HCT116 (cell line): Measurements from ENCODE around the gene TEAD1. TPM values are rescaled to one million over a fixed set of nuclear protein-coding genes. Genes with fewer than 3 reads are reported as not detected.

ENCODE experiments used
- ATAC-seq: fragments of 200-7000 bp; cut with Tn5 transposase; 2 replicates; pipeline ENCODE4 v1.9.1; 2020; ENCODE audit warnings: mild to moderate bottlenecking, moderate library complexity
- BruUV-seq: library from RNA; stranded (reverse); fragments of 400-500 nt; replicated peaks from 2 replicates; lab custom pipeline; 2021; lab: Mats Ljungman, UMichigan
- CTCF ChIA-PET: fragments of 300-600 bp; sonication (Branson Sonifier 250); formaldehyde crosslinking; loops from one replicate; lab custom pipeline; 2021; ENCODE audit warnings: antibody characterized with exemption; lab: Charles Lee
- POLR2A ChIA-PET: fragments of 300-600, 350-600 bp; sonication (Branson Sonifier 250); formaldehyde crosslinking; loops from one replicate; lab custom pipeline; 2021; ENCODE audit warnings: antibody characterized with exemption; lab: Charles Lee
- RAD21 ChIA-PET, 2 experiments: fragments of 300-600 bp; sonication (Branson Sonifier 250); formaldehyde crosslinking; loops; one replicate each; lab custom pipeline; 2023; ENCODE audit warnings: low total read pairs in 2 of 2; ENCODE audit not compliant: uncharacterized antibody in 2 of 2, unreplicated experiment in 2 of 2, low non-redundant PET in 1 of 2; lab: Charles Lee
- DNase-seq: peaks from one replicate; pipeline ENCODE4 v3.0.0-alpha.2; 2010; ENCODE audit warnings: low read depth, low spot score
- H2AFZ ChIP-seq: fragments of 200-600 bp; shearing (Covaris generic), sonication (generic); 2 replicates; pipeline ENCODE4 v1.6.1; 2017; ENCODE audit warnings: low read depth, mixed run types, mixed read lengths, antibody characterized with exemption, low read length; ENCODE audit not compliant: poor library complexity, severe bottlenecking
- H3K27ac ChIP-seq: 2 replicates; pipeline ENCODE4 v1.5.1; 2012; ENCODE audit warnings: low read depth, low read length
- H3K27me3 ChIP-seq: fragments of 200-600 bp; sonication (generic); 2 replicates; pipeline ENCODE4 v1.6.1; 2016; ENCODE audit warnings: mixed run types, low read length, mixed read lengths; ENCODE audit not compliant: insufficient read depth
- H3K36me3 ChIP-seq, 2 experiments: fragments of 200-500 bp in 1 of 2; fragments of 200-600 bp in 1 of 2; sonication (Bioruptor generic) in 1 of 2; sonication (generic) in 1 of 2; 2 replicates each; pipeline versions ENCODE4 v1.5.1 to v1.6.1; 2014 to 2016; ENCODE audit warnings: low read length in 2 of 2, inconsistent platforms in 1 of 2, mixed read lengths in 1 of 2, mixed run types in 1 of 2; ENCODE audit not compliant: insufficient read depth in 2 of 2, control insufficient read depth in 1 of 2
- H3K4me1 ChIP-seq, 2 experiments: fragments of 200-600 bp in 1 of 2; sonication (generic) in 1 of 2; 2 replicates each; pipeline versions ENCODE4 v1.5.1 to v1.6.1; 2012 to 2017; ENCODE audit warnings: low read length in 2 of 2, inconsistent platforms in 1 of 2, mild to moderate bottlenecking in 1 of 2, mixed read lengths in 1 of 2, mixed run types in 1 of 2, moderate library complexity in 1 of 2; ENCODE audit not compliant: insufficient read depth in 2 of 2, control insufficient read depth in 1 of 2
- H3K4me2 ChIP-seq: fragments of 200-600 bp; sonication (generic); 2 replicates; pipeline ENCODE4 v1.6.1; 2017; ENCODE audit warnings: mixed run types, low read length, mixed read lengths
- H3K4me3 ChIP-seq, 2 experiments: fragments of 200-600 bp in 1 of 2; sonication (generic) in 1 of 2; replicated peaks in 1 of 2; 2 replicates each; pipeline ENCODE4 v1.5.1; 2011 to 2016; ENCODE audit warnings: low read length in 2 of 2, control low read depth in 1 of 2, low read depth in 1 of 2, mild to moderate bottlenecking in 1 of 2, mixed read lengths in 1 of 2, mixed run types in 1 of 2
- H3K79me2 ChIP-seq: fragments of 200-600 bp; sonication (generic); 2 replicates; pipeline ENCODE4 v1.6.1; 2017; ENCODE audit warnings: mild to moderate bottlenecking, mixed run types, low read length, moderate library complexity, mixed read lengths; ENCODE audit not compliant: insufficient read depth
- H3K9ac ChIP-seq: fragments of 200-600 bp; sonication (generic); 2 replicates; pipeline ENCODE4 v1.6.1; 2016; ENCODE audit warnings: low read length, mixed read lengths
- H3K9me2 ChIP-seq: fragments of 200-600 bp; sonication (generic), shearing (Covaris generic); 2 replicates; pipeline ENCODE4 v1.6.1; 2017; ENCODE audit warnings: mixed run types, mild to moderate bottlenecking, moderate library complexity; ENCODE audit not compliant: insufficient read depth
- H3K9me3 ChIP-seq, 2 experiments: fragments of 200-500 bp in 1 of 2; fragments of 200-600 bp in 1 of 2; sonication (Bioruptor generic) in 1 of 2; sonication (generic) in 1 of 2; 2 replicates each; pipeline ENCODE4 v1.6.1; 2014 to 2017; ENCODE audit warnings: low read length in 2 of 2, mixed read lengths in 2 of 2, inconsistent platforms in 1 of 2, low read depth in 1 of 2, mild to moderate bottlenecking in 1 of 2, mixed run types in 1 of 2, moderate library complexity in 1 of 2; ENCODE audit not compliant: control insufficient read depth in 1 of 2, insufficient read depth in 1 of 2
- H4K20me1 ChIP-seq: fragments of 200-600 bp; sonication (generic), shearing (Covaris generic); 2 replicates; pipeline ENCODE4 v1.6.1; 2017; ENCODE audit warnings: mixed run types, mild to moderate bottlenecking, moderate library complexity; ENCODE audit not compliant: insufficient read depth
- CBX3 ChIP-seq: IDR thresholded peaks from 2 replicates; pipeline ENCODE4 v1.6.1; 2012; ENCODE audit warnings: low read depth
- CEBPB ChIP-seq: IDR thresholded peaks from 2 replicates; pipeline ENCODE4 v1.6.1; 2012; ENCODE audit warnings: low read depth
- EGR1 ChIP-seq: IDR thresholded peaks from 2 replicates; pipeline ENCODE4 v1.6.1; 2012; ENCODE audit warnings: low read depth
- ELF1 ChIP-seq: IDR thresholded peaks from 2 replicates; pipeline ENCODE4 v1.6.1; 2012; ENCODE audit warnings: low read depth, borderline replicate concordance
- EZH2phosphoT487 ChIP-seq: fragments of 200-600 bp; IDR thresholded peaks from 2 replicates; pipeline ENCODE4 v1.6.1; 2018; ENCODE audit warnings: antibody characterized with exemption, borderline replicate concordance
- FOSL1 ChIP-seq: IDR thresholded peaks from 2 replicates; pipeline ENCODE4 v1.6.1; 2012; ENCODE audit warnings: low read depth
- JUND ChIP-seq: IDR thresholded peaks from 2 replicates; pipeline ENCODE4 v1.6.1; 2012
- POLR2A ChIP-seq: IDR thresholded peaks from 2 replicates; pipeline ENCODE4 v1.7.0; 2011; ENCODE audit warnings: borderline replicate concordance; ENCODE audit not compliant: insufficient read depth, insufficient read length; ENCODE audit errors: extremely low read depth
- POLR2AphosphoS5 ChIP-seq: IDR thresholded peaks from 2 replicates; pipeline ENCODE4 v1.6.1; 2011; ENCODE audit warnings: mild to moderate bottlenecking, low read depth, low read length, moderate library complexity
- RAD21 ChIP-seq: IDR thresholded peaks from 2 replicates; pipeline ENCODE4 v1.6.1; 2012; ENCODE audit warnings: low read depth, mild to moderate bottlenecking
- SIN3A ChIP-seq: IDR thresholded peaks from 2 replicates; pipeline ENCODE4 v1.6.1; 2012; ENCODE audit warnings: low read depth
- SP1 ChIP-seq: IDR thresholded peaks from 2 replicates; pipeline ENCODE4 v1.6.1; 2012; ENCODE audit warnings: low read depth
- SRF ChIP-seq: IDR thresholded peaks from 2 replicates; pipeline ENCODE4 v1.6.1; 2012; ENCODE audit warnings: low read depth
- TCF7L2 ChIP-seq: IDR thresholded peaks from 2 replicates; pipeline ENCODE4 v1.7.0; 2011; ENCODE audit warnings: borderline replicate concordance, inconsistent platforms; ENCODE audit not compliant: insufficient read depth, insufficient read length; ENCODE audit errors: extremely low read depth
- YY1 ChIP-seq: IDR thresholded peaks from 2 replicates; pipeline ENCODE4 v1.6.1; 2011; ENCODE audit warnings: low read length, low read depth, moderate library complexity, mild to moderate bottlenecking; ENCODE audit not compliant: insufficient replicate concordance; ENCODE audit errors: extremely low read depth
- ZFX ChIP-seq: fragments of 450-650 bp; IDR thresholded peaks from 2 replicates; pipeline ENCODE4 v1.6.1; 2017
- ZNF274 ChIP-seq: fragments of 200-500 bp; sonication (Bioruptor generic); IDR thresholded peaks from 2 replicates; pipeline ENCODE4 v1.6.1; 2014; ENCODE audit warnings: mild to moderate bottlenecking, low read depth, low read length, inconsistent platforms
- intact Hi-C: fragments of 100-400 bp; cut with micrococcal nuclease; formaldehyde crosslinking; loops from 2 replicates; pipeline ENCODE4 v1.10.0; 2022
- total RNA-seq: library from RNA; stranded (reverse); gene quantifications from one replicate; pipeline ENCODE4 v1.2.1, GENCODE V29; 2021; ENCODE audit not compliant: unreplicated experiment
- TF ChIP-seq, protein P1 (sequence below), 3 experiments: fragments of 200-600 bp in 1 of 3; sonication (generic) in 1 of 3; IDR thresholded peaks in 2 of 3; conservative IDR thresholded peaks in 1 of 3; 2 replicates each; pipeline ENCODE4 v1.5.1; 2012 to 2017; ENCODE audit warnings: low read depth in 2 of 3, low read length in 2 of 3, antibody characterized with exemption in 1 of 3, borderline replicate concordance in 1 of 3, control low read depth in 1 of 3, mild to moderate bottlenecking in 1 of 3, mixed read lengths in 1 of 3, mixed run types in 1 of 3, moderate library complexity in 1 of 3; ENCODE audit not compliant: insufficient read depth in 1 of 3
- TF ChIP-seq, protein P2 (sequence below): IDR thresholded peaks from 2 replicates; pipeline ENCODE4 v1.6.1; 2011; ENCODE audit warnings: mild to moderate bottlenecking, low read length, moderate library complexity; ENCODE audit not compliant: insufficient replicate concordance; ENCODE audit errors: extremely low read depth
- TF ChIP-seq, protein P3 (sequence below): IDR thresholded peaks from 2 replicates; pipeline ENCODE4 v1.6.1; 2012

TEAD1 gene
- total RNA-seq, 1 experiment from 2014 or later, result 103 TPM

DNA sequence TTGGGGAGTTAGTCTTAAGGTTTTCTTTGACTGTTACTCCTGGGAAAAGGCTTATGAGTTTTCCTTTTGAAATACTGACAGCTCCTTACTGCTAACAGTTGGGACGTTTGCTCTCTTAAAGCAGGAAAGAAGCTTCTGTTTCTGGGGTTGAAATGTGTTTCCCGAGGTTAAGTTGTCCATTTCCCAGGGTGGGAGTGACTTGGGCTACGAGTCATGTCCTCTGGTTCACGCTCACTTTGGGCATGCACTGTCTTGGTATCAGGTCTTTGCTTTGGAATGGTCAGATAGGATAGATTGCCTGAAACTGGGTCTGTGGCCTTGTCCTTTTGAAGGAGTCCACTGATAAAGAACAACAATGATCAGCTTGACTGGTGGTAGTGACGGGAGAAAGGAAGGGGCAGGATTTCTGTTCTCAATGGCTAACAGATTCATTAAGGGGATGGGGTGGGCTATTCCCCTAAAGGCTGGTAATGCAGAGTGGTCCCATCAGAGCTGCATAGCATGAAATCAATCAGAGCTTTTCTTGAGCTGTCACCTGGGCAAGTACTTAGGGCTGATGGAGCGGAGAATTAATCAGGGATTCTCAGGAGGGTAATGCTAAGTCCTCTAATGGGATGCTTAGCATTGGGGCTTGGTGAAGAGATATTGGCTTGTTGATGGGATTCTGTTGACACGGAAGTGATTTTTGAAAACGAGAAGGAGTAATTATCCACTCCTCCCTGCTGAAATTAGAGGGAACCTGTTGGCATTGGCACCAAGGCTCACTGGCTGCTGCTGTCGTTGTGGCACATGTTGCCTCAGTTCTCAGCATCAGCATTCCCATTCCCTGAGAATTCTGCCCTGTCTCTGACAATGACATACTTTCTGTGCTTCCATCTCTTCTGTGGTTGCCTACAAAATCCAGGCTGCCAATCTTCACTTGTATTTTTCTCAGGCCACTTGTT lies 81.6 kb downstream of the TEAD1 start (continued):
- TF ChIP-seq POLR2AphosphoS5, result no peak

DNA sequence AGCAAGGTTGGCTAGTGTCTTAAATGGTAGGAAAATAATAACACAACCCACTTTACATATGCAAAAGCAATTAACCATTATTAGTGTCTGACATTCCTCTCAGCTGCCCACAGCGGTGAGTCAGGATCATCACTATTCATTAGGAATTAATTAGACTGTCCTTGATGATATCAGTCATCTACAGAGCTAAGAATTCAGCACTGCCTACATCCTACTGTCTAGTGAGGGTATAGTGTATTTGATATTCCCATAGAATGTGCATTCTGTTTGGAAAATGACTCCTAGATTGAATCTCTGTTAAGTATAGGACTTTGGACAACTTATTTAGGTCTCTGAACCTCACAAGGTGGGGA lies 82.2 kb downstream of the TEAD1 start:
- no peak for ATAC-seq
- peaks cover 80% of the 10 kb centered on the region for H3K79me2 ChIP-seq

More for the DNA sequence above, 82.2 kb downstream of the TEAD1 start:
- Histone ChIP-seq H4K20me1 (peaks cover 7% of the 10 kb centered on the region; the same call in 1 of the 2 replicates), H3K4me1 (peaks cover 46 to 50% of the 10 kb centered on the region in 2 experiments), H3K4me2 (no peak overlapping the region), H3K27me3 (no peaks in the 10 kb centered on the region), H3K9ac (no peak overlapping the region), H3K9me2 (no peaks in the 10 kb centered on the region), H3K27ac (no peak overlapping the region), H3K4me3 (no peak overlapping the region), H3K9me3 (no peaks in the 10 kb centered on the region), H3K36me3 (no peaks in the 10 kb centered on the region), H2AFZ (no peak overlapping the region)
- TF ChIP-seq EZH2phosphoT487, result no peak
- no peak for TF ChIP-seq YY1
- TF ChIP-seq SP1, result no peak
- no peak for TF ChIP-seq RAD21
- no peak for TF ChIP-seq SIN3A
- TF ChIP-seq FOSL1, result no peak
- TF ChIP-seq ZNF274, result no peak
- TF ChIP-seq TCF7L2, result no peak
- TF ChIP-seq SRF, result no peak
- no peak for TF ChIP-seq ELF1
- TF ChIP-seq CBX3, result no peak
- TF ChIP-seq, protein P1, sequence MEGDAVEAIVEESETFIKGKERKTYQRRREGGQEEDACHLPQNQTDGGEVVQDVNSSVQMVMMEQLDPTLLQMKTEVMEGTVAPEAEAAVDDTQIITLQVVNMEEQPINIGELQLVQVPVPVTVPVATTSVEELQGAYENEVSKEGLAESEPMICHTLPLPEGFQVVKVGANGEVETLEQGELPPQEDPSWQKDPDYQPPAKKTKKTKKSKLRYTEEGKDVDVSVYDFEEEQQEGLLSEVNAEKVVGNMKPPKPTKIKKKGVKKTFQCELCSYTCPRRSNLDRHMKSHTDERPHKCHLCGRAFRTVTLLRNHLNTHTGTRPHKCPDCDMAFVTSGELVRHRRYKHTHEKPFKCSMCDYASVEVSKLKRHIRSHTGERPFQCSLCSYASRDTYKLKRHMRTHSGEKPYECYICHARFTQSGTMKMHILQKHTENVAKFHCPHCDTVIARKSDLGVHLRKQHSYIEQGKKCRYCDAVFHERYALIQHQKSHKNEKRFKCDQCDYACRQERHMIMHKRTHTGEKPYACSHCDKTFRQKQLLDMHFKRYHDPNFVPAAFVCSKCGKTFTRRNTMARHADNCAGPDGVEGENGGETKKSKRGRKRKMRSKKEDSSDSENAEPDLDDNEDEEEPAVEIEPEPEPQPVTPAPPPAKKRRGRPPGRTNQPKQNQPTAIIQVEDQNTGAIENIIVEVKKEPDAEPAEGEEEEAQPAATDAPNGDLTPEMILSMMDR (IDR thresholded peaks at IDR 0.05 in 2 of 3, conservative IDR thresholded peaks at IDR 0.05 in 1 of 3; ENCODE audit: borderline replicate concordance in 1 of 3, insufficient read depth in 1 of 3, low read depth in 2 of 3, low read length in 2 of 3), result no peak
- TF ChIP-seq ZFX, result no peak
- no peak for TF ChIP-seq JUND
- no peak for TF ChIP-seq POLR2AphosphoS5
- TF ChIP-seq POLR2A, result no peak
- TF ChIP-seq, protein P2, sequence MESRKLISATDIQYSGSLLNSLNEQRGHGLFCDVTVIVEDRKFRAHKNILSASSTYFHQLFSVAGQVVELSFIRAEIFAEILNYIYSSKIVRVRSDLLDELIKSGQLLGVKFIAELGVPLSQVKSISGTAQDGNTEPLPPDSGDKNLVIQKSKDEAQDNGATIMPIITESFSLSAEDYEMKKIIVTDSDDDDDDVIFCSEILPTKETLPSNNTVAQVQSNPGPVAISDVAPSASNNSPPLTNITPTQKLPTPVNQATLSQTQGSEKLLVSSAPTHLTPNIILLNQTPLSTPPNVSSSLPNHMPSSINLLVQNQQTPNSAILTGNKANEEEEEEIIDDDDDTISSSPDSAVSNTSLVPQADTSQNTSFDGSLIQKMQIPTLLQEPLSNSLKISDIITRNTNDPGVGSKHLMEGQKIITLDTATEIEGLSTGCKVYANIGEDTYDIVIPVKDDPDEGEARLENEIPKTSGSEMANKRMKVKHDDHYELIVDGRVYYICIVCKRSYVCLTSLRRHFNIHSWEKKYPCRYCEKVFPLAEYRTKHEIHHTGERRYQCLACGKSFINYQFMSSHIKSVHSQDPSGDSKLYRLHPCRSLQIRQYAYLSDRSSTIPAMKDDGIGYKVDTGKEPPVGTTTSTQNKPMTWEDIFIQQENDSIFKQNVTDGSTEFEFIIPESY, result no peak
- TF ChIP-seq, protein P3, sequence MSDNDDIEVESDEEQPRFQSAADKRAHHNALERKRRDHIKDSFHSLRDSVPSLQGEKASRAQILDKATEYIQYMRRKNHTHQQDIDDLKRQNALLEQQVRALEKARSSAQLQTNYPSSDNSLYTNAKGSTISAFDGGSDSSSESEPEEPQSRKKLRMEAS, result no peak
- no peak for TF ChIP-seq CEBPB
- TF ChIP-seq EGR1, result no peak
- ChIA-PET RAD21 (no interaction called here), POLR2A (no interaction called here), CTCF (no interaction called here)
- intact Hi-C loops, result loop anchor here (10.0 kb wide), 1 partner anchor 152 kb away; no protein-coding TSS in a partner anchor
- no TSS peak for BruUV-seq
- no peak for DNase-seq
